Glutamatergic neuron (in vitro differentiated cells): ENCODE results near the gene NCAPD2. TPM values are rescaled to one million over a fixed set of nuclear protein-coding genes. Genes with fewer than 3 reads are reported as not detected.

Experiments used
- DNase-seq: peaks from one replicate; pipeline ENCODE4 v3.0.0; 2022
- H3K27ac Mint-ChIP-seq: one replicate; pipeline ENCODE4 v1.8.0; 2020; ENCODE audit warnings: mild to moderate bottlenecking, mixed read lengths, inconsistent platforms; ENCODE audit not compliant: unreplicated experiment
- H3K27me3 Mint-ChIP-seq: one replicate; pipeline ENCODE4 v1.8.0; 2020; ENCODE audit warnings: mild to moderate bottlenecking, moderate library complexity, mixed read lengths, inconsistent platforms; ENCODE audit not compliant: unreplicated experiment
- H3K36me3 Mint-ChIP-seq: one replicate; pipeline ENCODE4 v1.8.0; 2020; ENCODE audit warnings: mild to moderate bottlenecking, mixed read lengths, inconsistent platforms; ENCODE audit not compliant: unreplicated experiment
- H3K4me1 Mint-ChIP-seq: one replicate; pipeline ENCODE4 v1.8.0; 2020; ENCODE audit warnings: mild to moderate bottlenecking, low read depth, mixed read lengths, inconsistent platforms; ENCODE audit not compliant: unreplicated experiment
- H3K4me3 Mint-ChIP-seq: one replicate; pipeline ENCODE4 v1.8.0; 2020; ENCODE audit warnings: mild to moderate bottlenecking, mixed read lengths, inconsistent platforms; ENCODE audit not compliant: unreplicated experiment
- H3K9me3 Mint-ChIP-seq: one replicate; pipeline ENCODE4 v1.8.0; 2020; ENCODE audit warnings: mild to moderate bottlenecking, moderate library complexity, mixed read lengths, inconsistent platforms; ENCODE audit not compliant: unreplicated experiment
- total RNA-seq: library from RNA; stranded (reverse); fragmentation: NEBNext Ultra II Directional; extraction: Animal tissue kit (Norgen Biotek cat#: 25700); gene quantifications from one replicate; pipeline ENCODE4 v1.2.1, GENCODE V29; 2021; ENCODE audit not compliant: unreplicated experiment
- TF ChIP-seq, protein P1 (sequence below): fragments of 200-600 bp; sonication (generic); IDR thresholded peaks from one replicate; pipeline ENCODE4 v1.5.0; 2021; ENCODE audit not compliant: partially characterized antibody, unreplicated experiment

NCAPD2 gene
- total RNA-seq, 1 donor from 2014 or later: 29.3 TPM

DNA sequence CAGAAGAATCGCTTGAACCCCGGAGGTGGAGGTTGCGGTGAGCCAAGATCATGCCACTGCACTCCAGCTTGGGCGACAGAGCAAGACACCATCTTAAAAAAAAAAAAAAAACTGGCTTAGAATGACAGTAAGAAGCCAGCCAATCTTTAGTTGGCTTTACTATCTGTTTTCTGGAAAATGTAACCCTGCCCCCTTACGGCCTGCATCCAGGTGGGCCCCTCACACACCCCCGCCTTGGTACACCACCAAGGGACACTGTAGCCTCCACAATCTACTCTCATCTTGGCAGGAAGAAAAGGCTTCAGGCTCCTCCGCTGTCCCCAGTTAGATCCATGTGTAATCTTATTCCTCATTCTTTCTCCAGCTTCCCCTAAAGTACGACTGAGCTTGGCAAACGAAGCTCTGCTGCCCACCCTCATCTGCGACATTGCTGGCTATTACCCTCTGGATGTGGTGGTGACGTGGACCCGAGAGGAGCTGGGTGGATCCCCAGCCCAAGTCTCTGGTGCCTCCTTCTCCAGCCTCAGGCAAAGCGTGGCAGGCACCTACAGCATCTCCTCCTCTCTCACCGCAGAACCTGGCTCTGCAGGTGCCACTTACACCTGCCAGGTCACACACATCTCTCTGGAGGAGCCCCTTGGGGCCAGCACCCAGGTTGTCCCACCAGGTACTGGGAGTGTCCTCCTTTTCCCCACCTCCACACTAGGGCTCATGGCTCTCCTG is 35.5 kb upstream of the NCAPD2 start:
- H3K27ac Mint-ChIP-seq: no peak overlapping the region
- no peak for DNase-seq
- TF ChIP-seq, protein P1, sequence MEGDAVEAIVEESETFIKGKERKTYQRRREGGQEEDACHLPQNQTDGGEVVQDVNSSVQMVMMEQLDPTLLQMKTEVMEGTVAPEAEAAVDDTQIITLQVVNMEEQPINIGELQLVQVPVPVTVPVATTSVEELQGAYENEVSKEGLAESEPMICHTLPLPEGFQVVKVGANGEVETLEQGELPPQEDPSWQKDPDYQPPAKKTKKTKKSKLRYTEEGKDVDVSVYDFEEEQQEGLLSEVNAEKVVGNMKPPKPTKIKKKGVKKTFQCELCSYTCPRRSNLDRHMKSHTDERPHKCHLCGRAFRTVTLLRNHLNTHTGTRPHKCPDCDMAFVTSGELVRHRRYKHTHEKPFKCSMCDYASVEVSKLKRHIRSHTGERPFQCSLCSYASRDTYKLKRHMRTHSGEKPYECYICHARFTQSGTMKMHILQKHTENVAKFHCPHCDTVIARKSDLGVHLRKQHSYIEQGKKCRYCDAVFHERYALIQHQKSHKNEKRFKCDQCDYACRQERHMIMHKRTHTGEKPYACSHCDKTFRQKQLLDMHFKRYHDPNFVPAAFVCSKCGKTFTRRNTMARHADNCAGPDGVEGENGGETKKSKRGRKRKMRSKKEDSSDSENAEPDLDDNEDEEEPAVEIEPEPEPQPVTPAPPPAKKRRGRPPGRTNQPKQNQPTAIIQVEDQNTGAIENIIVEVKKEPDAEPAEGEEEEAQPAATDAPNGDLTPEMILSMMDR: no peak
- H3K27me3 Mint-ChIP-seq: peaks cover 2% of the 10 kb centered on the region
- H3K9me3 Mint-ChIP-seq: peaks cover 2% of the 10 kb centered on the region
- no peak overlapping the region for H3K4me3 Mint-ChIP-seq
- peaks cover 3% of the 10 kb centered on the region for H3K36me3 Mint-ChIP-seq
- H3K4me1 Mint-ChIP-seq: peaks cover 2% of the 10 kb centered on the region

DNA sequence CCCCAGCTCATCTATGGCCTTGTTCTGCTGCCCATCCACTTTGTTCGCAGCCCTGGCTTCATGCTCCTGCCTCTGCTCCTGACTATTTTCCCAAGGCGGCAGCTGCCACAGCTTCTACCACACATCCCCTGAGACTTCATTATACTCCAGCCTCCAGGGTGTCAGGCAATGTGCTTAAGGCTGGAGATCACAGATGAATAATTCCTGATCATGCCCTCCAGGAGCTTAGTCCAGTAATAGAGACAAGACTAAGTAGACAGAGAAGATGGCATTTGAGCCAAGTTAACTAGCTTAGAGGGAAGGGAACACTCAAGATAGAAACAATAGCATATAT is 34.9 kb upstream of the NCAPD2 start:
- peaks cover 2% of the 10 kb centered on the region for H3K4me1 Mint-ChIP-seq
- no peak overlapping the region for H3K27ac Mint-ChIP-seq
- TF ChIP-seq, protein P1: no peak
- no peak for DNase-seq
- H3K36me3 Mint-ChIP-seq: peaks cover 5% of the 10 kb centered on the region
- peaks cover 2% of the 10 kb centered on the region for H3K27me3 Mint-ChIP-seq
- H3K4me3 Mint-ChIP-seq: no peak overlapping the region
- H3K9me3 Mint-ChIP-seq: peaks cover 2% of the 10 kb centered on the region

DNA sequence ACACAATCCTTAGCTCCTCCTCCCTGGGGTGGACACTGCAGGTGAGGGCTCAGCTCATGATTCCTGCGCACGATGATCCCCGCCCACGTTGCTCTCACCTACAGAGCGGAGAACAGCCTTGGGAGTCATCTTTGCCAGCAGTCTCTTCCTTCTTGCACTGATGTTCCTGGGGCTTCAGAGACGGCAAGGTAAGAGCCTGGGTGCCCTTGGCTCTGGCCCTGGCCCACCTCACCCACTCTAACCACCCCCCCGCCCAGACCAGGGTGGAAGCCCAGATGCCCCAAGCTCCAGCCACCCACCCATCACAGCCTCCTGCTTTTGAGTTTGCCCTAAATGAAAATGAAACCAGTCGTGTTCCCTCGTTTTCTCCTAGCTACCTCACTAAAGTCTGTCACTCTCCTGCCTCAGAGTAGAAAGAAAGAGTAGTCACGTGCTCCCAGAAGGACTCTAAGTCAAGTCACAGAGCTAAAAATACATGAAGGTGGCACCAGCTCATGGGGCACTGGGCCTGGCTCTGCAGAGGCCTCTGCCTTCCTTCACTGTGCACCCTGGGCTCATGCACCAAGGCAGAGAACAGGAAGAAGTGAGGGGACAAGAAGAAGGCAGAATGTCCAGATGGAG is 33.0 kb upstream of the NCAPD2 start:
- H3K4me3 Mint-ChIP-seq: no peak overlapping the region
- peaks cover 9% of the 10 kb centered on the region for H3K36me3 Mint-ChIP-seq
- DNase-seq: no peak
- peaks cover 2% of the 10 kb centered on the region for H3K4me1 Mint-ChIP-seq
- peaks cover 2% of the 10 kb centered on the region for H3K9me3 Mint-ChIP-seq
- TF ChIP-seq, protein P1: no peak
- H3K27me3 Mint-ChIP-seq: peaks cover 4% of the 10 kb centered on the region
- no peak overlapping the region for H3K27ac Mint-ChIP-seq

DNA sequence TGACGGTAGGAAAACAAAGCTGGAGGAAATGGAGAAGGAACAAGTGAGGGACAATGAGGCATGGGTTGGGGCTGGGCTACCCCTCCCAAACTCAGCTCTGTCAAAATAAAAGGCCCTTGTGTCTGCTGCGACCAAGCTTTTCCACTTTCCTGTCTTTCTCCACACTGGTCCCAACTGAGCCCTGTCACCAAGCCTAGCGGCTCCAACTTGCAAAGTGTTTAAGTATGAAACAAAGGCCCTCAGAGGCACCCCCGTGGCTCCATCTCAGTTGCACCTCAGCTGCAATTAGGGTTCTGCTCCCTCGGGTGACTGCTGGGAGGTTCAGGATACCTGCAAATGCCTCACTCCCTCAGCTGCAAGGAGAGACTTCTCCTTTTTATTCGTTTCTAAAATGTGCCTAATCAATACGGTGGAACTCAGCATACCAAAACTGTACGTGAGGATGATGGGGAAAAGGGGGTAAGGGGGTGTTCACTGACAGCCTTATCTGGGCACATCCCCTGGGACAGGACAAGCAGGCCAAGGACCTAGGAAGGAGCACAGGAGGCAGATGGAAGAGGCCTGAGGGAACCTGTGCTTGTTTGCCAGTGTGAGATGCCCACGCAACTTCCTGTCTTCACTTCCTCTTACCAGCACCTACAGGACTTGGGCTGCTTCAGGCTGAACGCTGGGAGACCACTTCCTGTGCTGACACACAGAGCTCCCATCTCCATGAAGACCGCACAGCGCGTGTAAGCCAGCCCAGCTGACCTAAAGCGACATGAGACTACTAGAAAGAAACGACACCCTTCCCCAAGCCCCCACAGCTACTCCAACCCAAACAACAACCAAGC is 32.3 kb upstream of the NCAPD2 start:
- DNase-seq: no peak
- Mint-ChIP-seq H3K4me1 (peaks cover 2% of the 10 kb centered on the region), H3K27me3 (peaks cover 4% of the 10 kb centered on the region), H3K4me3 (no peak overlapping the region), H3K9me3 (peaks cover 2% of the 10 kb centered on the region), H3K27ac (no peak overlapping the region), H3K36me3 (peaks cover 9% of the 10 kb centered on the region)
- TF ChIP-seq, protein P1: no peak
